GM21723 (cell line): Measurements from ENCODE around the gene CRCP.
"Not testable (repeated sequence)": the region's sequence is repeated elsewhere in the genome, so short reads cannot be mapped to it uniquely, and the experiment has no call there.

Experiments used
- ATAC-seq: cut with Tn5 transposase; IDR thresholded peaks from one replicate; pipeline ENCODE4 v1.9.1; 2021; ENCODE audit warnings: mild to moderate bottlenecking, moderate library complexity; ENCODE audit not compliant: unreplicated experiment

The CRCP gene

DNA sequence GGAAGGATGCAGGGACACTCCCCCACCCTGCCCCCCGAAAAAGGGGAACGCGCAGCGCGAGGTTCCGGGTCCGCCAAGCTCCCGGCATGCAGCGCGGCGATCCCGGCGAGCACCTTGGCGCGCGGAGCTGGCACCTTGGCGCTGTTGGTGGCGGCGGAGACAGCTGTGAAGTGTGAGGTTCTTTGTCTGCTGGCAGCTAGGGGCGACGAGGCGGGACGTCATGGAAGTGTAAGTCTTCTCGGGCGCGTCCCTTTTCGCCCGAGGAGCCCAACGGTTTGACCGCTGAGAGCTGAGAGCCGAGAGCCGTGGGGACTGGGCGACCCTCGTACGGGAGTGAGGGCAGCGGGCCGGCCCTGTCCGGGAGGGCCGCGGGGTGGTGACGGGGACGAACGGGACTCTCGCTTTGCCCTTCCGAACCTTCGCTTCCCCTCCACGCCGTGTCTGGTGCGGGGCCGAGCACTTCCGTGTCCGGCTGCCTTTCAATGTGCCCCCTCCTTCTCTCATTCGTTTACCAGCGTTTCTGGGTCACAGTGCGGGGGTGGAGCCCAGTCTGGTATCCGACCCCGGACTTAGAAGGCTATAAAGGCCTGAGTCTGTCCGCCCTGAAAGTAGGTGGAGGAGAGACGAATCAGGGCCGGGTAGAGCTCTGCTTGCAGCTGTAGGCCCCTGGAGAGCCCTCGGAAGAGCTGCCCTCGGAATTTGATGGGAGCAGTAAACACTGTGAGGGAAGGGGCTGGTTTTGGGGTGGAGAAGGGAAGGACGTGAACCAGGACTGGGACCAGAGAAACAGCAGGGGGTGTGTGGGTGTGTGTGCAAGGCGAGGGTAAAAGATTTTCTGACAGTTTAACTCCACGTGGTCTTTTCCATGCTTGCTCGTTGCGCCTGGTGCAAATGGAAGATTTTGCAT lies at the start of gene CRCP:
Gene CRCP, plus strand, starts transcription at position 105 of the 907 bp plus-strand sequence. Its CDS starts 116 bp downstream, at position 221.
- ATAC-seq: peak; percentile 92

GRCh38 chr7:66069732-66070131 lies 44.9 kb upstream of the CRCP start:
- ATAC-seq: no peak

GRCh38 chr7:66070222-66070621 lies 44.4 kb upstream of the CRCP start:
- ATAC-seq: no peak

DNA sequence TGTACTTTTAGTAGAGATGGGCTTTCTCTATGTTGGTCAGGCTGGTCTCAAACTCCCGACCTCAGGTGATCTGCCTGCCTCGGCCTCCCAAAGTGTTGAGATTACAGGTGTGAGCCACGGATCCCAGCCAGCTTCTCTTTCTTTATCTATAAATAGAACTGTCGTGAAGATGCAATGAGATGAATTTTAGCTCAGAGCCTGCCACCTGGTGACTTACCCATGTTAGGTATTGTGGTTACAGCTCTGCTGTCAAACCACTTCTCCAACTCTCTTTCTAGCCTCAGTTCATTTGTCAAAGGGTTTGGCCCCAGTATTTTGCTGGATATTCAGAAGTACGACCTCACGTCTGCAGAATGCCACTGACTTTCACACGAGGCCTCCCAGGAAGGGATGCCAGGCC lies 42.4 kb upstream of the CRCP start:
- ATAC-seq: not testable (repeated sequence)

- ATAC-seq: peak; percentile 98
Measured at GRCh38 chr7:66075590-66076461, 38.8 kb upstream of the CRCP start, which contains the start of gene ASL. ASL (plus strand) TSS chr7:66075819; CDS start chr7:66076082, 263 bp downstream.

DNA sequence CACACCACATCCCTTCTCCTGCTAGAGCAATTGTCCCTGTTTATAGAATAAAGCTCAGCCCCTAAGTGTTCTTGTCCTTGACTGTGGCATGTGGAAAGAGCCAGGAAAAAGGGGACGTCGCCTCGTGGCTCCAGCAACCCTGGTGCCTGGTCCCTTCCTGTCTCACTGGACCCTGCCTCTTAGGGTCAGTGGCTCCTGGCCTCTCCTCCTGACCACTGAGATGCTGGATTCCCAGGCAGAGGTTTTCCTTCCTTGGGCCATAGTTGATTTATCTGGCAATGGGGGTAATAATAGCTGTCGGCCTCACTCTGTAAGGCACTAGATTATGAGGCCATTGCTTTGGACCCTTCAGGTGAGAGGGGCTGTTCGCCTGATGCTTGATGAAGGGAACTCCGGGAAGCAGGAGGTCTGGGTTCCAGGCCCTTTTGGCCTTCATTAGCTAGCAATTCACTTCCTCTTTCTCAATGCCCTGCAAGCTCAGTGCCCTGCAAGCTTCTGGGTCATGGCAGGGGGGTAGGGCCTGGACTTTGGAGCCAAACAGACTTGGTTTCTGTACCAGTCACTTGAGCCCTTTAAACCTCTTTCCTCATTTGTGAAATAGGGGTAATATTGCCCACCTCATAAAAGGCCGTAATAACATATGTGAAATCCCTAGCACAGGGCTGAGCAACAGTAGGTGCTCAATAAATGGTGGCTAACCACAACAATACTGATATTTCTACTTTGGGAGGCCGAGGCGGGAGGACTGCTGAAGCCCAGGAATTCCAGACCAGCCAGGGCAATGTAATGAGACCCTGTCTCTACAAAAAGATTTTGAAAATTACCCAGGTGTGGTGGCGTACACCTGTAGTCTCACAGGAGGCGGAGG lies 38.0 kb upstream of the CRCP start:
- no peak for ATAC-seq

- ATAC-seq: no peak
Measured at GRCh38 chr7:66078067-66078466, 36.6 kb upstream of the CRCP start.

- no peak for ATAC-seq
Measured at GRCh38 chr7:66082083-66082482, 32.6 kb upstream of the CRCP start.

GRCh38 chr7:66082886-66083415 lies 31.7 kb upstream of the CRCP start:
- no peak for ATAC-seq

DNA sequence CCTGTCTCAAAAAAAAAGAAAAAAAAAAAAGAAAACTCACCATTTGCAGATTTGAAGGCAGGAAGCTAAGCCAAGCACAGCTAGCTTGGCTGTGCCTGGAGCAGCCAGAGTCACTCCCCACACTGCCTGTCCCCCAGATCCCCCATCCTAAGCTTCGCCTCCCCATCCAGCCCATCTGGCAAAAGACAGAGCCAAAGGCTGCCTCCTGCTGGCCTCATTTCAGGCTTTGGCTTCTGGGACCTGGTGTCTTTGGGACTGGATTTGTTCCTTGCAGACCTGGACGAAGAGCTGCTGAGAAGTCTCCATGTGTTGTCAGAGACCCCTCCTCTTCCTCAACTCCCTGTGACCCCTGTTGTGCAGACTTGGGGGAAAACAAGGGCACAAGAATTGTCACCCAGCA lies 31.0 kb upstream of the CRCP start:
- no peak for ATAC-seq

- no peak for ATAC-seq
Measured at GRCh38 chr7:66088861-66089838, 25.5 kb upstream of the CRCP start.

GRCh38 chr7:66092654-66093053 lies 22.0 kb upstream of the CRCP start:
- ATAC-seq: no peak

- no peak for ATAC-seq
Measured at GRCh38 chr7:66095010-66095409, 19.6 kb upstream of the CRCP start.

GRCh38 chr7:66099232-66099550 lies 15.5 kb upstream of the CRCP start:
- ATAC-seq: no peak

- peak; percentile 87 for ATAC-seq
Measured at GRCh38 chr7:66099551-66100407, 14.9 kb upstream of the CRCP start.

- ATAC-seq: peak; percentile 15
Measured at GRCh38 chr7:66100408-66101050, 14.1 kb upstream of the CRCP start.

- not testable (repeated sequence) for ATAC-seq
Measured at GRCh38 chr7:66102168-66102567, 12.5 kb upstream of the CRCP start.

DNA sequence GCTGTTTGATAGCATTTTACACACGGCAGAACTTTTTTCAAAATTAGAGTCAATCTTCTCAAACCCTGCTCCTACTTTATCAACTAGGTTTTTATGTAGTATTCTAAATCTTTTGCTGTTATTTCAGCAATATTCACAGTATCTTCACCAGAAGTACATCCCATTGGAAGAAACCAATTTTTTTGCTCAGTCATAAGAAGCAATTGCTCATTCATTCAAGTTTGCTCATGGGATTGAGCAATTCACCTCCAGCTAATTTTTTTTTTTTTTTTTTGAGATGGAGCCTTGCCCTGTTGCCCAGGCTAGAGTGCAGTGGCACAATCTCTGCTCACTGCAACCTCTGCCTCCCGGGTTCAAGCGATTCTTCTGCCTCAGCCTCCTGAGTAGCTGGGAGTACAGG lies 10.7 kb upstream of the CRCP start:
- ATAC-seq: not testable (repeated sequence)
